GM12878 (cell line): ENCODE results near the gene AEN. TPM values are rescaled to one million over a fixed set of nuclear protein-coding genes. Genes with fewer than 3 reads are reported as not detected.

Source experiments
- ATAC-seq: fragments of 200-7000 bp; cut with Tn5 transposase; 3 replicates; pipeline ENCODE4 v1.9.1; 2020; ENCODE audit warnings: mild to moderate bottlenecking, moderate library complexity
- BruUV-seq: library from RNA; stranded (reverse); fragments of 400-500 nt; replicated peaks from 2 replicates; lab custom pipeline; 2021; lab: Mats Ljungman, UMichigan
- CTCF ChIA-PET: fragments of 300-600 bp; sonication (Branson Sonifier 250); formaldehyde crosslinking; extraction: SDS; loops from one replicate; lab custom pipeline; 2021; ENCODE audit warnings: inconsistent platforms; lab: Yijun Ruan, JAX
- POLR2A ChIA-PET: fragments of 350-600 bp; formaldehyde crosslinking; extraction: SDS; loops from one replicate; lab custom pipeline; 2021; ENCODE audit warnings: inconsistent platforms; lab: Charles Lee
- RAD21 ChIA-PET: fragments of 300-600 bp; sonication (Branson Sonifier 250); formaldehyde crosslinking; loops from one replicate; lab custom pipeline; 2023; ENCODE audit warnings: antibody characterized with exemption; ENCODE audit not compliant: unreplicated experiment; lab: Charles Lee
- SMC1A ChIA-PET: fragments of 300-600 bp; sonication (Branson Sonifier 250); formaldehyde crosslinking; loops from one replicate; lab custom pipeline; 2023; ENCODE audit not compliant: unreplicated experiment, uncharacterized antibody; lab: Charles Lee
- DNase-seq: peaks from one replicate; pipeline ENCODE4 v3.0.0-alpha.2; 2011; ENCODE audit warnings: low read depth, low spot score
- FAIRE-seq: peaks from 3 replicates; lab custom pipeline; 2011; peaks lifted over from hg19 to GRCh38; lab: Jason Lieb, UNC
- H2AFZ ChIP-seq: 2 replicates; pipeline ENCODE4 v1.6.0; 2011; ENCODE audit warnings: low read depth, low read length, control low read depth; ENCODE audit not compliant: control insufficient read depth
- H3K27ac ChIP-seq: 2 replicates; pipeline ENCODE4 v1.5.1; 2011; ENCODE audit warnings: control low read depth; ENCODE audit not compliant: control insufficient read depth, insufficient read depth
- H3K27me3 ChIP-seq, 2 experiments: replicated peaks in 1 of 2; 2 replicates each; pipeline versions ENCODE4 v1.6.0 to v1.6.1; 2011; ENCODE audit warnings: low read length in 1 of 2; ENCODE audit not compliant: control insufficient read depth in 2 of 2, insufficient read depth in 2 of 2
- H3K36me3 ChIP-seq, 2 experiments: 2 replicates each; pipeline ENCODE4 v1.5.1; 2011; ENCODE audit warnings: low read length in 1 of 2; ENCODE audit not compliant: control insufficient read depth in 2 of 2, insufficient read depth in 2 of 2
- H3K4me1 ChIP-seq: 2 replicates; pipeline ENCODE4 v1.6.1; 2011; ENCODE audit warnings: mild to moderate bottlenecking, low read length, moderate library complexity, mixed read lengths; ENCODE audit not compliant: control insufficient read depth, insufficient read depth
- H3K4me2 ChIP-seq: 2 replicates; pipeline ENCODE4 v1.6.0; 2011; ENCODE audit warnings: control low read depth; ENCODE audit not compliant: control insufficient read depth, insufficient read depth
- H3K4me3 ChIP-seq: fragments of 200-600 bp; sonication (generic); 2 replicates; pipeline ENCODE4 v1.5.1; 2016
- H3K79me2 ChIP-seq: 2 replicates; pipeline ENCODE4 v1.6.0; 2011; ENCODE audit warnings: low read length; ENCODE audit not compliant: control insufficient read depth, insufficient read depth
- H3K9ac ChIP-seq: 2 replicates; pipeline ENCODE4 v1.8.0; 2011; ENCODE audit warnings: low read length, control low read depth, mixed read lengths; ENCODE audit not compliant: control insufficient read depth, insufficient read depth
- H3K9me3 ChIP-seq: replicated peaks from 3 replicates; pipeline ENCODE4 v1.5.1; 2011; ENCODE audit warnings: mild to moderate bottlenecking, low read length; ENCODE audit not compliant: control insufficient read depth, insufficient read depth
- H4K20me1 ChIP-seq: 2 replicates; pipeline ENCODE4 v1.6.0; 2011; ENCODE audit not compliant: control insufficient read depth, insufficient read depth
- CBX3 ChIP-seq: fragments of 200-600 bp; sonication (generic); IDR thresholded peaks from 2 replicates; pipeline ENCODE4 v1.6.1; 2016; ENCODE audit warnings: low read depth, borderline replicate concordance
- CHD1 ChIP-seq: IDR thresholded peaks from 2 replicates; pipeline ENCODE4 v1.6.1; 2012; ENCODE audit warnings: low read depth, low read length, improper control_type of control experiment
- EGR1 ChIP-seq, 2 experiments: IDR thresholded peaks; 1 replicate in 1 of 2; 2 replicates in 1 of 2; pipeline ENCODE4 v1.6.1; 2011 to 2012; ENCODE audit warnings: low read depth in 2 of 2, low read length in 2 of 2, borderline replicate concordance in 1 of 2, mild to moderate bottlenecking in 1 of 2, moderate library complexity in 1 of 2
- IKZF1 ChIP-seq: fragments of 450-650 bp; conservative IDR thresholded peaks from 2 replicates; pipeline ENCODE4 v1.6.1; 2017; ENCODE audit warnings: antibody characterized with exemption, mild to moderate bottlenecking
- KDM1A ChIP-seq: fragments of 200-600 bp; sonication (generic); IDR thresholded peaks from 2 replicates; pipeline ENCODE4 v1.6.1; 2016; ENCODE audit warnings: borderline replicate concordance
- NFIC ChIP-seq: IDR thresholded peaks from 2 replicates; pipeline ENCODE4 v1.6.1; 2012; ENCODE audit warnings: low read depth, mild to moderate bottlenecking, inconsistent platforms, low read length, moderate library complexity
- POLR2A ChIP-seq: IDR thresholded peaks from 2 replicates; pipeline ENCODE4 v1.6.1; 2011; ENCODE audit warnings: low read depth, mild to moderate bottlenecking, low read length
- SMAD5 ChIP-seq: IDR thresholded peaks from 2 replicates; pipeline ENCODE4 v1.6.1; 2016; ENCODE audit warnings: antibody characterized with exemption, low read depth
- SRF ChIP-seq, 2 experiments: IDR thresholded peaks; 2 replicates each; pipeline ENCODE4 v1.6.1; 2011; ENCODE audit warnings: low read depth in 2 of 2, low read length in 2 of 2, mild to moderate bottlenecking in 1 of 2, moderate library complexity in 1 of 2
- SUZ12 ChIP-seq: fragments of 200-600 bp; sonication (generic); IDR thresholded peaks from one replicate; pipeline ENCODE4 v1.6.1; 2018; ENCODE audit warnings: antibody characterized with exemption, mild to moderate bottlenecking; ENCODE audit not compliant: unreplicated experiment
- TARDBP ChIP-seq: IDR thresholded peaks from 2 replicates; pipeline ENCODE4 v1.6.1; 2016; ENCODE audit warnings: borderline replicate concordance
- YY1 ChIP-seq: IDR thresholded peaks from 2 replicates; pipeline ENCODE4 v1.6.1; 2011; ENCODE audit warnings: low read depth, mild to moderate bottlenecking, low read length
- WGBS: methylation state at CpG from one replicate; pipeline ENCODE4 v1.1.6; 2016; ENCODE audit warnings: low lambda C conversion rate; ENCODE audit not compliant: insufficient replicate concordance, insufficient coverage; ENCODE audit errors: missing lambda C conversion rate; 5-methylcytosine and 5-hydroxymethylcytosine counted together
- in situ Hi-C: fragments of 300-500 bp; cut with MboI; formaldehyde crosslinking; loops from 9 replicates; pipeline ENCODE4 v1.14.3; 2018; ENCODE audit warnings: mixed read lengths
- intact Hi-C: fragments of 100-400 bp; cut with micrococcal nuclease; formaldehyde crosslinking; loops from one replicate; pipeline ENCODE4 v1.14.2; 2022; ENCODE audit not compliant: unreplicated experiment
- polyA plus RNA-seq, 11 experiments: library from polyadenylated mRNA; depleted of rRNA in 4 of 11; unstranded in 6 of 11; stranded (reverse) in 5 of 11; fragments of >200 nt; fragmentation: Nextera tagmentation in 4 of 11; fragmentation: Illumina TruSeq in 1 of 11; extraction: Ambion mirVana in 4 of 11; extraction: Trizol in 1 of 11; gene quantifications; 1 replicate in 1 of 11; 2 replicates in 10 of 11; pipeline versions ENCODE4 v1.2.1 to v1.2.3, GENCODE V29; 2011 to 2016; ENCODE audit warnings: inconsistent platforms in 2 of 11, missing spikeins in 2 of 11, low read depth in 1 of 11
- total RNA-seq, 4 experiments: library from RNA; depleted of rRNA in 3 of 4; stranded (reverse); fragments of >200 nt in 3 of 4; fragmentation: Illumina TruSeq in 1 of 4; extraction: Trizol in 1 of 4; gene quantifications; 2 replicates each; pipeline versions ENCODE4 v1.2.1 to v1.2.3, GENCODE V29; 2013 to 2021

Gene AEN
- total and polyA plus RNA-seq, 10 of the 15 experiments (the other 5 are each of a cell fraction or from before 2014, with no cell fraction given) = 11.7 to 81.2 (median 53.7) TPM

- ChIA-PET SMC1A (interaction anchor here (1.2 to 3.3 kb wide), 2 partner anchors 10 to 37 kb away, joined by 4 to 15 read pairs; partner anchors contain the start of gene ISG20), RAD21 (interaction anchor here (1.1 kb wide), 1 partner anchor 29 kb away, joined by 3 read pairs; no protein-coding TSS in a partner anchor), POLR2A (interaction anchor here (1.1 kb wide), 1 partner anchor 29 kb away, joined by 3 read pairs; no protein-coding TSS in a partner anchor), CTCF (interaction anchor here (1.7 to 5.4 kb wide), 2 partner anchors 12 to 36 kb away, joined by 4 to 79 read pairs; no protein-coding TSS in a partner anchor)
- no peak for ATAC-seq
- WGBS = 85% methylated on average over 5 of the region's 5 CpGs
- DNase-seq = no peak
- BruUV-seq = no TSS peak
- no peak overlapping the region for H2AFZ ChIP-seq
- in situ Hi-C loops (loop anchor here (5.0 kb wide), 1 partner anchor 74 kb away; no protein-coding TSS in a partner anchor), intact Hi-C loops (no loop called here)
- TF ChIP-seq POLR2A (peak; percentile 47; the same call in 1 of the 2 replicates), NFIC (no peak), CBX3 (no peak), EGR1 (IDR thresholded peaks at IDR 0.05; ENCODE audit: borderline replicate concordance in 1 of 2, low read depth in 2 of 2, low read length in 2 of 2) (no peak), YY1 (no peak)
- no peak for FAIRE-seq
- peak overlapping the region; percentile 32 for H3K27ac ChIP-seq
- peaks cover 76% of the 10 kb centered on the region for H3K79me2 ChIP-seq
- no peaks in the 10 kb centered on the region for H3K9me3 ChIP-seq
- no peaks in the 10 kb centered on the region for H3K27me3 ChIP-seq
- H3K9ac ChIP-seq = no peak overlapping the region; the same call in 1 of the 2 replicates
- peaks cover 23% of the 10 kb centered on the region for H4K20me1 ChIP-seq
- H3K4me3 ChIP-seq = no peak overlapping the region
- H3K4me2 ChIP-seq = peak overlapping the region; percentile 26
- H3K4me1 ChIP-seq = peaks cover 58% of the 10 kb centered on the region
- H3K36me3 ChIP-seq = peaks cover 35 to 38% of the 10 kb centered on the region in 2 experiments
These were observed 7.0 kb downstream of the AEN start for GRCh38 chr15:88628018-88628654.

- ATAC-seq (no peak), FAIRE-seq (no peak), DNase-seq (no peak)
- ChIA-PET SMC1A (interaction anchor here (1.2 to 3.3 kb wide), 2 partner anchors 9 to 36 kb away, joined by 4 to 15 read pairs; partner anchors contain the start of gene ISG20), CTCF (interaction anchor here (1.7 kb wide), 1 partner anchor 13 kb away, joined by 4 read pairs; no protein-coding TSS in a partner anchor), RAD21 (interaction anchor here (1.1 kb wide), 1 partner anchor 28 kb away, joined by 3 read pairs; no protein-coding TSS in a partner anchor), POLR2A (interaction anchor here (0.5 to 1.1 kb wide), 2 partner anchors 28 to 112 kb away, joined by 3 to 5 read pairs; no protein-coding TSS in a partner anchor)
- in situ Hi-C loops (loop anchor here (5.0 kb wide), 1 partner anchor 73 kb away; no protein-coding TSS in a partner anchor), intact Hi-C loops (no loop called here)
- Histone ChIP-seq H3K9me3 (no peaks in the 10 kb centered on the region), H2AFZ (no peak overlapping the region), H3K4me2 (no peak overlapping the region), H4K20me1 (peaks cover 18% of the 10 kb centered on the region), H3K36me3 (peaks cover 35 to 38% of the 10 kb centered on the region in 2 experiments), H3K79me2 (peaks cover 67% of the 10 kb centered on the region), H3K4me1 (peaks cover 50% of the 10 kb centered on the region), H3K27ac (no peak overlapping the region), H3K27me3 (no peaks in the 10 kb centered on the region), H3K9ac (no peak overlapping the region), H3K4me3 (no peak overlapping the region)
- TF ChIP-seq TARDBP = no peak
- TF ChIP-seq KDM1A = no peak
- TF ChIP-seq SMAD5 = no peak
- no peak for TF ChIP-seq CHD1
- no peak for TF ChIP-seq SUZ12
- TF ChIP-seq SRF (IDR thresholded peaks at IDR 0.05; ENCODE audit: low read depth in 2 of 2, low read length in 2 of 2) = no peak
- TF ChIP-seq YY1 = no peak
- no peak for TF ChIP-seq IKZF1
- no TSS peak for BruUV-seq
- WGBS = 86% methylated on average over 16 of the region's 16 CpGs
These were observed 7.9 kb downstream of the AEN start for GRCh38 chr15:88629071-88629470.
